OCI-LY3 (cell line): Measurements from ENCODE around the gene MT1H.
A peak's percentile ranks its signal among the peaks of the same experiment; 100 is the strongest.
"Not testable (repeated sequence)": the region's sequence is repeated elsewhere in the genome, so short reads cannot be mapped to it uniquely, and the experiment has no call there.

Experiments used
- H2AFZ ChIP-seq: fragments of 200-600, 300-600 bp; shearing (Covaris generic); 2 replicates; pipeline ENCODE4 v1.6.0; 2014; ENCODE audit warnings: antibody characterized with exemption, low read depth, low read length
- H3K27ac ChIP-seq: fragments of 200-600, 300-600 bp; sonication (generic); 2 replicates; pipeline ENCODE4 v1.5.1; 2014; ENCODE audit warnings: mild to moderate bottlenecking, low read length, moderate library complexity, mixed read lengths
- H3K27me3 ChIP-seq: fragments of 200-600, 300-600 bp; sonication (generic); 2 replicates; pipeline ENCODE4 v1.6.1; 2014; ENCODE audit warnings: low read depth, low read length, mixed read lengths
- H3K36me3 ChIP-seq: fragments of 200-600, 300-600 bp; sonication (generic); replicated peaks from 2 replicates; pipeline ENCODE3; 2014; ENCODE audit warnings: low read depth, low read length, mixed read lengths
- H3K4me1 ChIP-seq: fragments of 300-600, 200-600 bp; sonication (generic); 2 replicates; pipeline ENCODE4 v1.6.1; 2014; ENCODE audit warnings: low read length, mixed read lengths
- H3K4me2 ChIP-seq: fragments of 200-600, 300-600 bp; sonication (generic); 2 replicates; pipeline ENCODE4 v1.6.1; 2014; ENCODE audit warnings: low read length, mixed read lengths
- H3K4me3 ChIP-seq: fragments of 300-600, 200-600 bp; sonication (generic); 2 replicates; pipeline ENCODE4 v1.5.1; 2014; ENCODE audit warnings: antibody characterized with exemption, mild to moderate bottlenecking, low read length, moderate library complexity
- H3K79me2 ChIP-seq: fragments of 300-600, 200-600 bp; shearing (Covaris generic); 2 replicates; pipeline ENCODE4 v1.6.1; 2014; ENCODE audit warnings: mild to moderate bottlenecking, low read length, mixed read lengths
- H3K9ac ChIP-seq: fragments of 300-600, 200-600 bp; shearing (Covaris generic); 2 replicates; pipeline ENCODE4 v1.6.0; 2014; ENCODE audit warnings: mild to moderate bottlenecking, low read length, moderate library complexity
- H3K9me3 ChIP-seq: fragments of 200-600, 300-600 bp; shearing (Covaris generic); 2 replicates; pipeline ENCODE4 v1.6.1; 2014; ENCODE audit warnings: low read length, mixed read lengths; ENCODE audit not compliant: insufficient read depth
- H4K20me1 ChIP-seq: fragments of 200-600, 300-600 bp; sonication (generic); 2 replicates; pipeline ENCODE4 v1.6.1; 2016; ENCODE audit warnings: low read length, mixed read lengths; ENCODE audit not compliant: insufficient read depth
- CTCF ChIP-seq: fragments of 200-600, 300-600 bp; sonication (generic); IDR thresholded peaks from 2 replicates; pipeline ENCODE4 v1.5.1; 2014; ENCODE audit warnings: antibody characterized with exemption, low read length, low read depth
- EZH2phosphoT487 ChIP-seq: fragments of 200-600 bp; shearing (Covaris generic); IDR thresholded peaks from 2 replicates; pipeline ENCODE4 v1.6.1; 2018; ENCODE audit warnings: antibody characterized with exemption, mixed run types, low read depth

MT1H gene

GRCh38 chr16:56673921-56674320 lies 4.3 kb downstream of the MT1H start:
- Histone ChIP-seq H3K27ac (no peak overlapping the region), H4K20me1 (no peaks in the 10 kb centered on the region), H3K9ac (no peak overlapping the region), H3K36me3 (no peaks in the 10 kb centered on the region), H3K79me2 (no peaks in the 10 kb centered on the region), H3K4me2 (no peak overlapping the region), H3K4me1 (no peaks in the 10 kb centered on the region), H3K4me3 (no peak overlapping the region), H2AFZ (no peak overlapping the region), H3K27me3 (peaks cover 30% of the 10 kb centered on the region), H3K9me3 (no peaks in the 10 kb centered on the region)
- TF ChIP-seq EZH2phosphoT487 (no peak), CTCF (peak; percentile 46)

- not testable (repeated sequence) for H3K27ac ChIP-seq, H3K4me3 ChIP-seq, H4K20me1 ChIP-seq, H3K4me1 ChIP-seq, H3K4me2 ChIP-seq, H2AFZ ChIP-seq, H3K9ac ChIP-seq, H3K36me3 ChIP-seq, H3K9me3 ChIP-seq, H3K79me2 ChIP-seq
- H3K27me3 ChIP-seq: peaks cover 25% of the 10 kb centered on the region
Observed at GRCh38 chr16:56674570-56674969, 5.0 kb downstream of the MT1H start.

- peak overlapping the region; percentile 58 for H3K4me3 ChIP-seq
- no peak overlapping the region for H3K27ac ChIP-seq
- TF ChIP-seq CTCF (no peak), EZH2phosphoT487 (no peak)
- no peak overlapping the region for H3K9ac ChIP-seq
- H3K4me2 ChIP-seq: peak overlapping the region; percentile 47
- H4K20me1 ChIP-seq: no peaks in the 10 kb centered on the region
- H2AFZ ChIP-seq: no peak overlapping the region
- no peaks in the 10 kb centered on the region for H3K79me2 ChIP-seq
- H3K27me3 ChIP-seq: peaks cover 13% of the 10 kb centered on the region; the same call in 1 of the 2 replicates
- H3K36me3 ChIP-seq: no peaks in the 10 kb centered on the region
- no peaks in the 10 kb centered on the region for H3K4me1 ChIP-seq
- no peaks in the 10 kb centered on the region for H3K9me3 ChIP-seq
Observed at GRCh38 chr16:56675685-56676210, 6.1 kb downstream of the MT1H start.

GRCh38 chr16:56677474-56677873 lies 7.9 kb downstream of the MT1H start:
- Histone ChIP-seq H4K20me1 (no peaks in the 10 kb centered on the region), H3K4me1 (peaks cover 4% of the 10 kb centered on the region; the same call in 1 of the 2 replicates), H3K79me2 (no peaks in the 10 kb centered on the region), H3K4me3 (no peak overlapping the region), H3K9me3 (no peaks in the 10 kb centered on the region), H3K4me2 (no peak overlapping the region), H3K9ac (no peak overlapping the region), H3K36me3 (no peaks in the 10 kb centered on the region), H2AFZ (no peak overlapping the region), H3K27ac (no peak overlapping the region), H3K27me3 (peaks cover 3% of the 10 kb centered on the region; the same call in 1 of the 2 replicates)
- TF ChIP-seq EZH2phosphoT487 (no peak), CTCF (no peak)
